DND-41 (cell line): ENCODE measurements around the gene DIPK1C.

Experiments
- CTCF ChIP-seq: IDR thresholded peaks from 2 replicates; pipeline ENCODE4 v1.5.1; 2012; ENCODE audit warnings: borderline replicate concordance, low read length, moderate library complexity, mild to moderate bottlenecking; ENCODE audit not compliant: poor library complexity, severe bottlenecking; ENCODE audit errors: extremely low read depth
- EZH2 ChIP-seq: IDR thresholded peaks from 3 replicates; pipeline ENCODE4 v1.6.1; 2012; ENCODE audit warnings: borderline replicate concordance, low read depth, mild to moderate bottlenecking, moderate library complexity, low read length, inconsistent platforms; ENCODE audit not compliant: severe bottlenecking

GRCh38 chr18:74497324-74497676, 40.2 kb upstream of the DIPK1C start:
- TF ChIP-seq CTCF (no peak), EZH2 (no peak)
